K562 (cell line): Measurements from ENCODE around the gene CALY. TPM values are rescaled to one million over a fixed set of nuclear protein-coding genes. Genes with fewer than 3 reads are reported as not detected.

ENCODE experiments used
- DACH1 ChIP-seq: fragments of 450-650 bp; IDR thresholded peaks from 2 replicates; pipeline ENCODE4 v1.6.1; 2018; ENCODE audit not compliant: partially characterized antibody
- FUS ChIP-seq: fragments of 200-400 bp; formaldehyde crosslinking; optimal IDR thresholded peaks from 2 replicates; pipeline ENCODE3; 2017; ENCODE audit warnings: low read depth, low read length
- HDAC3 ChIP-seq: fragments of 450-650 bp; IDR thresholded peaks from 2 replicates; pipeline ENCODE4 v1.6.1; 2018; ENCODE audit warnings: borderline replicate concordance, mild to moderate bottlenecking, moderate library complexity; ENCODE audit not compliant: partially characterized antibody
- HLTF ChIP-seq: fragments of 450-650 bp; IDR thresholded peaks from 2 replicates; pipeline ENCODE4 v1.6.1; 2016
- MED1 ChIP-seq: sonication (generic); formaldehyde crosslinking; IDR thresholded peaks from 2 replicates; pipeline ENCODE4 v1.8.1; 2023; ENCODE audit warnings: missing genetic modification reagents, borderline replicate concordance
- PHB ChIP-seq: fragments of 250-450 bp; sonication (Bioruptor Pico); IDR thresholded peaks from 2 replicates; pipeline ENCODE4 v1.5.0; 2021
- POLR3A ChIP-seq: IDR thresholded peaks from 2 replicates; pipeline ENCODE4 v1.6.1; 2011; ENCODE audit warnings: borderline replicate concordance, mild to moderate bottlenecking, moderate library complexity; ENCODE audit not compliant: insufficient read length, insufficient read depth; ENCODE audit errors: extremely low read depth
- SIX5 ChIP-seq, 2 experiments: IDR thresholded peaks; 2 replicates each; pipeline ENCODE4 v1.6.1; 2011; ENCODE audit warnings: low read length in 2 of 2, borderline replicate concordance in 1 of 2, low read depth in 1 of 2, mild to moderate bottlenecking in 1 of 2, moderate library complexity in 1 of 2; ENCODE audit not compliant: insufficient read depth in 1 of 2
- SP1 ChIP-seq: sonication (generic); formaldehyde crosslinking; IDR thresholded peaks from 2 replicates; pipeline ENCODE4 v1.8.1; 2022; ENCODE audit warnings: mild to moderate bottlenecking, missing genetic modification reagents
- ZFP30 ChIP-seq: fragments of 250-450 bp; sonication (Bioruptor Pico); IDR thresholded peaks from 2 replicates; pipeline ENCODE4 v1.8.0; 2022; ENCODE audit warnings: moderate library complexity, mild to moderate bottlenecking, inconsistent platforms, borderline replicate concordance
- polyA plus RNA-seq, 8 experiments: library from polyadenylated mRNA; depleted of rRNA in 4 of 8; stranded (reverse) in 5 of 8; unstranded in 3 of 8; fragments of >200 nt; fragmentation: Nextera tagmentation in 2 of 8; fragmentation: Illumina TruSeq in 1 of 8; extraction: Ambion mirVana in 2 of 8; extraction: Trizol in 1 of 8; gene quantifications; 2 replicates each; pipeline versions ENCODE4 v1.2.1 to v1.2.3, GENCODE V29; 2011 to 2014; ENCODE audit warnings: inconsistent platforms in 1 of 8, missing spikeins in 1 of 8
- total RNA-seq, 7 experiments: library from RNA; depleted of rRNA in 6 of 7; stranded (reverse); fragments of >200 nt in 6 of 7; fragmentation: Illumina TruSeq in 2 of 7; extraction: Trizol in 2 of 7; gene quantifications; 2 replicates each; pipeline versions ENCODE4 v1.2.1 to v1.2.3, GENCODE V29; 2011 to 2021; ENCODE audit warnings: low replicate concordance in 1 of 7
- TF ChIP-seq, protein P1 (sequence below): sonication (generic); formaldehyde crosslinking; IDR thresholded peaks from 2 replicates; pipeline ENCODE4 v1.8.0; 2022; ENCODE audit warnings: missing genetic modification reagents, mild to moderate bottlenecking, moderate library complexity, borderline replicate concordance
- TF ChIP-seq, protein P2 (sequence below): fragments of 200-800 bp; sonication (Bioruptor generic); IDR thresholded peaks from 2 replicates; pipeline ENCODE4 v1.6.1; 2017; ENCODE audit warnings: missing genetic modification characterization, missing compliant biosample characterization
- TF ChIP-seq, protein P3 (sequence below): sonication (generic); formaldehyde crosslinking; IDR thresholded peaks from 2 replicates; pipeline ENCODE4 v1.8.0; 2022; ENCODE audit warnings: mild to moderate bottlenecking, missing genetic modification reagents
- TF ChIP-seq, protein P4 (sequence below): fragments of 150-350 bp; IDR thresholded peaks from 2 replicates; pipeline ENCODE4 v1.6.1; 2014; ENCODE audit warnings: low read depth, mild to moderate bottlenecking, low read length, borderline replicate concordance
- TF ChIP-seq, protein P5 (sequence below): conservative IDR thresholded peaks from 2 replicates; pipeline ENCODE4 v1.6.1; 2011; ENCODE audit warnings: low read depth, mild to moderate bottlenecking, low read length; ENCODE audit not compliant: control insufficient read depth
- TF ChIP-seq, protein P6 (sequence below): fragments of 150-350 bp; conservative IDR thresholded peaks from 2 replicates; pipeline ENCODE4 v1.6.1; 2014; ENCODE audit warnings: low read length

CALY gene
- total and polyA plus RNA-seq, 9 of the 15 experiments (the other 6 are each of a cell fraction or from before 2014, with no cell fraction given): not detected

DNA sequence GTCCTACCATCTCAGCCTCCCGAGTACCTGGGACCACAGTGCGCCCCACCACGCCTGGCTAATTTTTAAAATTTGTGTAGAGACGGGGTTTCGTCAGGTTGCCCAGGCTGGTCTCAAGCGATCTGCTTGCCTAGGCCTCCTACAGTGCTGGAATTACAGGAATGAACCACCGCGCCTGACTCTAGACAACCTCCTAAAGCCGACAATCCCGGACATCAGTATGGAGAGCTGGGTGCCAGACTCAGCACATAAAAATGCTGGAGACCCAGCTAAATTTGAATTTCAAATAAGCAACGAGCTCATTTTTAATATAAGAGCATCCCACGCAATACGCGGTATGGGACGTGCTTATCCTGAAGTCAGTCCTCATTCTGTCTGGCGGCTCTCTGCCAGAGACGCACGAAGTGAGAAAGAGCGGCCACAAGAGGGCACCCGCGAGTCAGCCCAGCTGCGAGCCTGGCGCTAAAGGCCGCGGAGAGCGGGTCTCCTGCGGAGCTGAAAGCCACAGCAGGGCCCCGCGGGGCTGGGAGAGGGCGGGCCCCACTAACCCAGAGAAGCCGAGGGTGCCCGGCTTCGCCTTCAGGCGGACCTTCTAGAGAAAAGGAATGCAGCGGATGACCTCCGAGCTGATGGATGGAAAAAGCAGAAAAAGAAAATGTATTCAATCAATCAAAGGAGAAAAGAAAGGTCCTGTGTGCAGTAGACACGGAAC, 7.0 kb downstream of the CALY start (continued):
- TF ChIP-seq, protein P1, sequence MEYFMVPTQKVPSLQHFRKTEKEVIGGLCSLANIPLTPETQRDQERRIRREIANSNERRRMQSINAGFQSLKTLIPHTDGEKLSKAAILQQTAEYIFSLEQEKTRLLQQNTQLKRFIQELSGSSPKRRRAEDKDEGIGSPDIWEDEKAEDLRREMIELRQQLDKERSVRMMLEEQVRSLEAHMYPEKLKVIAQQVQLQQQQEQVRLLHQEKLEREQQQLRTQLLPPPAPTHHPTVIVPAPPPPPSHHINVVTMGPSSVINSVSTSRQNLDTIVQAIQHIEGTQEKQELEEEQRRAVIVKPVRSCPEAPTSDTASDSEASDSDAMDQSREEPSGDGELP (CRISPR knock-in tag): peak; percentile 82; the same call in 1 of the 2 replicates
- no peak for TF ChIP-seq SP1
- TF ChIP-seq, protein P2, sequence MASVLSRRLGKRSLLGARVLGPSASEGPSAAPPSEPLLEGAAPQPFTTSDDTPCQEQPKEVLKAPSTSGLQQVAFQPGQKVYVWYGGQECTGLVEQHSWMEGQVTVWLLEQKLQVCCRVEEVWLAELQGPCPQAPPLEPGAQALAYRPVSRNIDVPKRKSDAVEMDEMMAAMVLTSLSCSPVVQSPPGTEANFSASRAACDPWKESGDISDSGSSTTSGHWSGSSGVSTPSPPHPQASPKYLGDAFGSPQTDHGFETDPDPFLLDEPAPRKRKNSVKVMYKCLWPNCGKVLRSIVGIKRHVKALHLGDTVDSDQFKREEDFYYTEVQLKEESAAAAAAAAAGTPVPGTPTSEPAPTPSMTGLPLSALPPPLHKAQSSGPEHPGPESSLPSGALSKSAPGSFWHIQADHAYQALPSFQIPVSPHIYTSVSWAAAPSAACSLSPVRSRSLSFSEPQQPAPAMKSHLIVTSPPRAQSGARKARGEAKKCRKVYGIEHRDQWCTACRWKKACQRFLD (CRISPR knock-in tag): no peak
- no peak for TF ChIP-seq SIX5 (IDR thresholded peaks at IDR 0.05; ENCODE audit: borderline replicate concordance in 1 of 2, insufficient read depth in 1 of 2, low read depth in 1 of 2, low read length in 2 of 2)
- no peak for TF ChIP-seq HDAC3
- no peak for TF ChIP-seq HLTF
- no peak for TF ChIP-seq ZFP30
- TF ChIP-seq, protein P3, sequence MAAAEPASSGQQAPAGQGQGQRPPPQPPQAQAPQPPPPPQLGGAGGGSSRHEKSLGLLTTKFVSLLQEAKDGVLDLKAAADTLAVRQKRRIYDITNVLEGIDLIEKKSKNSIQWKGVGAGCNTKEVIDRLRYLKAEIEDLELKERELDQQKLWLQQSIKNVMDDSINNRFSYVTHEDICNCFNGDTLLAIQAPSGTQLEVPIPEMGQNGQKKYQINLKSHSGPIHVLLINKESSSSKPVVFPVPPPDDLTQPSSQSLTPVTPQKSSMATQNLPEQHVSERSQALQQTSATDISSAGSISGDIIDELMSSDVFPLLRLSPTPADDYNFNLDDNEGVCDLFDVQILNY: no peak
- TF ChIP-seq, protein P4, sequence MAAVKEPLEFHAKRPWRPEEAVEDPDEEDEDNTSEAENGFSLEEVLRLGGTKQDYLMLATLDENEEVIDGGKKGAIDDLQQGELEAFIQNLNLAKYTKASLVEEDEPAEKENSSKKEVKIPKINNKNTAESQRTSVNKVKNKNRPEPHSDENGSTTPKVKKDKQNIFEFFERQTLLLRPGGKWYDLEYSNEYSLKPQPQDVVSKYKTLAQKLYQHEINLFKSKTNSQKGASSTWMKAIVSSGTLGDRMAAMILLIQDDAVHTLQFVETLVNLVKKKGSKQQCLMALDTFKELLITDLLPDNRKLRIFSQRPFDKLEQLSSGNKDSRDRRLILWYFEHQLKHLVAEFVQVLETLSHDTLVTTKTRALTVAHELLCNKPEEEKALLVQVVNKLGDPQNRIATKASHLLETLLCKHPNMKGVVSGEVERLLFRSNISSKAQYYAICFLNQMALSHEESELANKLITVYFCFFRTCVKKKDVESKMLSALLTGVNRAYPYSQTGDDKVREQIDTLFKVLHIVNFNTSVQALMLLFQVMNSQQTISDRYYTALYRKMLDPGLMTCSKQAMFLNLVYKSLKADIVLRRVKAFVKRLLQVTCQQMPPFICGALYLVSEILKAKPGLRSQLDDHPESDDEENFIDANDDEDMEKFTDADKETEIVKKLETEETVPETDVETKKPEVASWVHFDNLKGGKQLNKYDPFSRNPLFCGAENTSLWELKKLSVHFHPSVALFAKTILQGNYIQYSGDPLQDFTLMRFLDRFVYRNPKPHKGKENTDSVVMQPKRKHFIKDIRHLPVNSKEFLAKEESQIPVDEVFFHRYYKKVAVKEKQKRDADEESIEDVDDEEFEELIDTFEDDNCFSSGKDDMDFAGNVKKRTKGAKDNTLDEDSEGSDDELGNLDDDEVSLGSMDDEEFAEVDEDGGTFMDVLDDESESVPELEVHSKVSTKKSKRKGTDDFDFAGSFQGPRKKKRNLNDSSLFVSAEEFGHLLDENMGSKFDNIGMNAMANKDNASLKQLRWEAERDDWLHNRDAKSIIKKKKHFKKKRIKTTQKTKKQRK: no peak
- no peak for TF ChIP-seq DACH1
- TF ChIP-seq FUS: no peak
- TF ChIP-seq, protein P5, sequence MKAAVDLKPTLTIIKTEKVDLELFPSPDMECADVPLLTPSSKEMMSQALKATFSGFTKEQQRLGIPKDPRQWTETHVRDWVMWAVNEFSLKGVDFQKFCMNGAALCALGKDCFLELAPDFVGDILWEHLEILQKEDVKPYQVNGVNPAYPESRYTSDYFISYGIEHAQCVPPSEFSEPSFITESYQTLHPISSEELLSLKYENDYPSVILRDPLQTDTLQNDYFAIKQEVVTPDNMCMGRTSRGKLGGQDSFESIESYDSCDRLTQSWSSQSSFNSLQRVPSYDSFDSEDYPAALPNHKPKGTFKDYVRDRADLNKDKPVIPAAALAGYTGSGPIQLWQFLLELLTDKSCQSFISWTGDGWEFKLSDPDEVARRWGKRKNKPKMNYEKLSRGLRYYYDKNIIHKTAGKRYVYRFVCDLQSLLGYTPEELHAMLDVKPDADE: no peak
- TF ChIP-seq POLR3A: no peak
- no peak for TF ChIP-seq PHB (CRISPR knock-in tag)
- TF ChIP-seq, protein P6, sequence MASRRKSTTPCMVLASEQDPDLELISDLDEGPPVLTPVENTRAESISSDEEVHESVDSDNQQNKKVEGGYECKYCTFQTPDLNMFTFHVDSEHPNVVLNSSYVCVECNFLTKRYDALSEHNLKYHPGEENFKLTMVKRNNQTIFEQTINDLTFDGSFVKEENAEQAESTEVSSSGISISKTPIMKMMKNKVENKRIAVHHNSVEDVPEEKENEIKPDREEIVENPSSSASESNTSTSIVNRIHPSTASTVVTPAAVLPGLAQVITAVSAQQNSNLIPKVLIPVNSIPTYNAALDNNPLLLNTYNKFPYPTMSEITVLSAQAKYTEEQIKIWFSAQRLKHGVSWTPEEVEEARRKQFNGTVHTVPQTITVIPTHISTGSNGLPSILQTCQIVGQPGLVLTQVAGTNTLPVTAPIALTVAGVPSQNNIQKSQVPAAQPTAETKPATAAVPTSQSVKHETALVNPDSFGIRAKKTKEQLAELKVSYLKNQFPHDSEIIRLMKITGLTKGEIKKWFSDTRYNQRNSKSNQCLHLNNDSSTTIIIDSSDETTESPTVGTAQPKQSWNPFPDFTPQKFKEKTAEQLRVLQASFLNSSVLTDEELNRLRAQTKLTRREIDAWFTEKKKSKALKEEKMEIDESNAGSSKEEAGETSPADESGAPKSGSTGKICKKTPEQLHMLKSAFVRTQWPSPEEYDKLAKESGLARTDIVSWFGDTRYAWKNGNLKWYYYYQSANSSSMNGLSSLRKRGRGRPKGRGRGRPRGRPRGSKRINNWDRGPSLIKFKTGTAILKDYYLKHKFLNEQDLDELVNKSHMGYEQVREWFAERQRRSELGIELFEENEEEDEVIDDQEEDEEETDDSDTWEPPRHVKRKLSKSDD: no peak
- no peak for TF ChIP-seq MED1 (CRISPR knock-in tag)
